Esophagus muscularis mucosa (tissue), 4 donors: ENCODE data around the gene RSPH3. TPM values are rescaled to one million over a fixed set of nuclear protein-coding genes. Genes with fewer than 3 reads are reported as not detected.
"Not testable (repeated sequence)": the region's sequence is repeated elsewhere in the genome, so short reads cannot be mapped to it uniquely, and the experiment has no call there.

Experiments used
- DNase-seq: peaks from one replicate; pipeline ENCODE4 v3.0.0-alpha.2; 2017; ENCODE audit errors: extremely low spot score
- H3K27ac ChIP-seq, 4 donors: fragments of 200-600 bp; sonication (generic); replicated peaks in 1 of 4; 1 replicate in 3 of 4; 2 replicates in 1 of 4; pipeline ENCODE4 v1.5.1; 2016 to 2019; ENCODE audit warnings: mild to moderate bottlenecking in 1 of 4
- H3K27me3 ChIP-seq, 4 donors: fragments of 200-600 bp; sonication (generic); one replicate each; pipeline versions ENCODE4 v1.5.1 to v1.6.0; 2016 to 2019
- H3K36me3 ChIP-seq, 4 donors: fragments of 200-600 bp; sonication (generic); one replicate each; pipeline ENCODE4 v1.5.1; 2016 to 2019
- H3K4me1 ChIP-seq, 4 donors: fragments of 200-600 bp; sonication (generic); one replicate each; pipeline ENCODE4 v1.5.1; 2016 to 2019
- H3K4me3 ChIP-seq, 4 donors: fragments of 200-600 bp; sonication (generic); 1 replicate in 2 of 4; 2 replicates in 2 of 4; pipeline ENCODE4 v1.5.1; 2016 to 2019; ENCODE audit warnings: mild to moderate bottlenecking in 4 of 4, moderate library complexity in 1 of 4
- H3K9me3 ChIP-seq, 4 donors: fragments of 200-600 bp; sonication (generic); 1 replicate in 3 of 4; 2 replicates in 1 of 4; pipeline ENCODE4 v1.5.1; 2016 to 2019
- CTCF ChIP-seq, 3 experiments: fragments of 200-600 bp in 2 of 3; fragments of 450-650 bp in 1 of 3; sonication (generic) in 2 of 3; IDR thresholded peaks; one replicate each; pipeline ENCODE4 v1.5.1; 2017 to 2019; ENCODE audit warnings: antibody characterized with exemption in 3 of 3, mild to moderate bottlenecking in 2 of 3, moderate library complexity in 1 of 3
- EP300 ChIP-seq: sonication (generic); formaldehyde crosslinking; IDR thresholded peaks from one replicate; pipeline ENCODE4 v1.6.1; 2017; ENCODE audit warnings: antibody characterized with exemption
- POLR2A ChIP-seq: fragments of 450-650 bp; IDR thresholded peaks from one replicate; pipeline ENCODE4 v1.6.1; 2017; ENCODE audit warnings: antibody characterized with exemption, moderate library complexity, mild to moderate bottlenecking, low read depth
- POLR2AphosphoS5 ChIP-seq, 2 donors: sonication (generic); formaldehyde crosslinking; IDR thresholded peaks; one replicate each; pipeline ENCODE4 v1.6.1; 2017; ENCODE audit warnings: antibody characterized with exemption in 2 of 2
- WGBS: methylation state at CpG from one replicate; pipeline ENCODE4 v1.1.5; 2018; 5-methylcytosine and 5-hydroxymethylcytosine counted together
- intact Hi-C: fragments of 100-400 bp; cut with DNase I; formaldehyde crosslinking; loops from one replicate; pipeline ENCODE4 v1.15.1; 2023
- total RNA-seq, 4 donors: library from RNA; depleted of rRNA; stranded (reverse); fragments of >200 nt; gene quantifications; one replicate each; pipeline versions ENCODE4 v1.1.0 to v1.2.1, GENCODE V29; 2016

RSPH3 gene
- total RNA-seq, 4 donors from 2014 or later = 10.6 to 21.5 (median 18.1) TPM

DNA sequence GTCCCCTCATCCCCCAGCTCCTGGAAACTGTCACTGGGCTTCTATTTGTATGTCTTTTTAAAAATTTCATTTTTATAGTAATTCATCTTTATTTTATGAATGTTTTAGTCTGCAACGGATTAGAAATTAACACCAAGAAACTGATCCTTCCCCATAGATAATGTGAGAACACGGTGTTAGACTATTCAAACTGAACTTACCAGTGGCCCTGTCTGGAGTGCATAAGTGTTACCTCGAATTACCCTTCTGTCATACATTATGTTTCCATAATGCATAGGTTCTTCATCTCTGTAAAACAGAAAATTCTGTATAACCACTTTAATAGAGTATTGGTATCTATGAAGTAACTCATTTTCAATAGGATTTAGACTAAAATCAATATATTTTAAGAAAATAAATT, 6.4 kb downstream of the RSPH3 start:
- intact Hi-C loops = no loop called here

DNA sequence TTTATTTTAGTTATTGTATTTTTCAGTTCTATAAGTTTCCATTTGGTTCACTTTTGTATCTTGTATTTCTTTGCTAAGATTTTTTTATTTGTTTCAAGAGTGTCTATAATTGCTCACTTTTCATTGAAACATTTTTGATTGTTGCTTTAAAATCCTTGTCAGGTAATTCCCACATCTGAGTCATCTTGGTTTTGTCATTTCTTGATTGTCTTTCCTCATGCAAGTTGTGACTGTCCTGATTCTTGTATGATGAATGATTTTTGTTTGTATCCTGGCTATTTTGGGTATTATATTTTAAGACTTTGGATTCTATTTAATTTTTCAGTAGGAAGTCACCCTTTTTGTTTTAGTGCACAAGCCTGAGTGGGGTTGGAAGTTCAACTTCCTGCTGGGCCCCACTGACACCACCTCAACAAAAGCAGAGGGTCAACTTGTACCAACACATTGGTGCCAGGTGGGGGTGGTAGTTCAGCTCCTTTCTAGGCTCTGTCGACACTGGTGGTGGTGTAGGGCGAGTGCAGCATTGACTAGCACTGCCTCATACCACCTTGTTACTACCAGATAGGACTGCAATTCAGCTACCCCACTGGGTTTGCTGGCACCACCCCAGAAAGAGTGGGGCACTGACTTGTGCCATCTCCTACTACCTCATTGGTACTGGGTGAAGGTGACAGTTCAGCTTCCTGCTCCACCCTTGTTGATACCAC, 8.8 kb downstream of the RSPH3 start:
- no peaks in the 10 kb centered on the region for H3K4me1 ChIP-seq
- H3K9me3 ChIP-seq = peaks cover 0 to 13% (median 0%) of the 10 kb centered on the region in 4 donors
- H3K27me3 ChIP-seq = no peaks in the 10 kb centered on the region
- no CpG with 5 or more reads among the region's 2 CpGs for whole genome bisulfite sequencing
- no peak for DNase-seq
- TF ChIP-seq POLR2A = no peak
- no peak for TF ChIP-seq POLR2AphosphoS5 (IDR thresholded peaks at IDR 0.05)
- TF ChIP-seq CTCF (IDR thresholded peaks at IDR 0.05) = no peak
- TF ChIP-seq EP300 = no peak
- intact Hi-C loops = no loop called here
- H3K27ac ChIP-seq = no peak overlapping the region
- peaks cover 0 to 10% (median 3%) of the 10 kb centered on the region in 4 donors for H3K36me3 ChIP-seq
- H3K4me3 ChIP-seq = no peak overlapping the region

More for the DNA sequence above, 6.4 kb downstream of the RSPH3 start:
- DNase-seq = no peak
- Histone ChIP-seq H3K27me3 (no peaks in the 10 kb centered on the region), H3K4me1 (peaks cover 0 to 2% (median 1%) of the 10 kb centered on the region in 4 donors), H3K36me3 (peaks cover 0 to 10% (median 3%) of the 10 kb centered on the region in 4 donors), H3K4me3 (no peak overlapping the region), H3K9me3 (peaks cover 0 to 8% (median 0%) of the 10 kb centered on the region in 4 donors), H3K27ac (no peak overlapping the region)
- WGBS = 96% methylated on average over 3 of the region's 3 CpGs
- TF ChIP-seq CTCF (IDR thresholded peaks at IDR 0.05) (no peak), EP300 (no peak), POLR2A (no peak), POLR2AphosphoS5 (IDR thresholded peaks at IDR 0.05) (no peak)

GRCh38 chr6:158989711-158990110, 10.3 kb downstream of the RSPH3 start:
- DNase-seq, intact Hi-C loops, H3K27ac ChIP-seq, H3K4me3 ChIP-seq, H3K27me3 ChIP-seq, H3K4me1 ChIP-seq: not testable (repeated sequence)
- 97% methylated on average over 2 of the region's 2 CpGs for WGBS
- peaks cover 0 to 10% (median 3%) of the 10 kb centered on the region in 4 donors for H3K36me3 ChIP-seq
- H3K9me3 ChIP-seq = peaks cover 0 to 13% (median 0%) of the 10 kb centered on the region in 4 donors

DNA sequence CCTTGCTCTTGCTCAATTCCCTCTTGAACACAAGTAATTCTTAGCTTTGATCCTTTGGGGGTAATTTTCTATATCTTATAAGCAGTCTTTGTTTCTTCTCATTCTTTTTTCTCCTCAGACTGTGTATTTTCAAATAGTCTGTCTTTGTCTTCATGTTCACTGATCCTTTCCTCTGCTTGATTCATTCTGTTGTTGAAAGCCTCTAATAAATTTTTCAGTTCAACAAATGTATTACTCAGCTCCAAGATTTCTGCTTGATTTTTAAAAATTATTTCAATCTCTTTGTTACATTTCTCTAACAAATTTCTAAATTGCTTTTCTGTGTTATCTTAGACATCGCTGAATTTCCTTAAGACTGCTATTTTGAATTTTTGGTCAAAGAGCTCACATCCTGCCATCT, 11.5 kb downstream of the RSPH3 start:
- no peak for DNase-seq
- Histone ChIP-seq H3K4me1 (no peaks in the 10 kb centered on the region), H3K27ac (no peak overlapping the region), H3K36me3 (peaks cover 0 to 10% (median 3%) of the 10 kb centered on the region in 4 donors), H3K27me3 (no peaks in the 10 kb centered on the region), H3K9me3 (peaks cover 0 to 13% (median 0%) of the 10 kb centered on the region in 4 donors), H3K4me3 (no peak overlapping the region)
- TF ChIP-seq POLR2A (no peak), CTCF (IDR thresholded peaks at IDR 0.05) (no peak), EP300 (no peak), POLR2AphosphoS5 (IDR thresholded peaks at IDR 0.05) (no peak)
- intact Hi-C loops = no loop called here
- 93% methylated on average over 1 of the region's 1 CpG for WGBS

DNA sequence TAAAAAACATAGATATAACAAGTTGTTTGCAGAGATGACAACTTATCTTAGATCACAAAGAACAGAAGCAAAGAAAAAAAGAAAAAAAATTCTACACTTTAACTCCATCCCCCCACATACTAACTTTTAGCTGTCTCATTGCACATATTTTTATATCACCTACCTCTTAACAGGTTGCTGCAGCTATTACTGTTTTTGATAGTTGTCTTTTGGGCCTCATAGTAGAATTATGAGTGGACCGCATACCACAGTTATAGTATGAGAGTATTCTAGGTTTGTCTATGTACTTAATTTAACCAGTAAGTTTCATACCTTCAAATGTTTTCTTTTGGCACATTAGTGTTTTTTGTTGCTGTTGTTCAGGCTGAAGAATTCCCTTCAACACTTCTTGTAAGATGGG, 12.3 kb downstream of the RSPH3 start:
- Histone ChIP-seq H3K36me3 (peaks cover 0 to 7% (median 3%) of the 10 kb centered on the region in 4 donors), H3K27ac (no peak overlapping the region), H3K4me3 (no peak overlapping the region), H3K27me3 (no peaks in the 10 kb centered on the region), H3K9me3 (peaks cover 0 to 13% (median 0%) of the 10 kb centered on the region in 4 donors), H3K4me1 (no peaks in the 10 kb centered on the region)
- 100% methylated on average over 1 of the region's 1 CpG for WGBS
- no peak for DNase-seq
- intact Hi-C loops = no loop called here
- TF ChIP-seq CTCF (IDR thresholded peaks at IDR 0.05) (no peak), POLR2A (no peak), EP300 (no peak), POLR2AphosphoS5 (IDR thresholded peaks at IDR 0.05) (no peak)
